D721Med (cell line): Measurements from ENCODE around the gene KSR1.

Experiments used
- DNase-seq: peaks from one replicate; pipeline ENCODE4 v3.0.0; 2011; ENCODE audit warnings: low spot score; ENCODE audit not compliant: insufficient read length
- FAIRE-seq: peaks from 2 replicates; lab custom pipeline; 2011; peaks lifted over from hg19 to GRCh38; lab: Jason Lieb, UNC
- CTCF ChIP-seq: IDR thresholded peaks from 2 replicates; pipeline ENCODE4 v1.5.1; 2012; ENCODE audit warnings: mild to moderate bottlenecking, control low read depth; ENCODE audit not compliant: insufficient read depth; ENCODE audit errors: missing control alignments

The KSR1 gene

GRCh38 chr17:27569884-27570577 lies 113.8 kb downstream of the KSR1 start:
- no peak for FAIRE-seq
- TF ChIP-seq CTCF, result no peak

GRCh38 chr17:27570578-27570914 lies 114.3 kb downstream of the KSR1 start:
- TF ChIP-seq CTCF, result no peak
- DNase-seq, result no peak
- FAIRE-seq, result no peak

More at GRCh38 chr17:27569884-27570577, 113.8 kb downstream of the KSR1 start:
- no peak for DNase-seq

GRCh38 chr17:27571563-27572352 lies 115.5 kb downstream of the KSR1 start:
- no peak for FAIRE-seq
- no peak for DNase-seq
- no peak for TF ChIP-seq CTCF

- FAIRE-seq, result no peak
- no peak for TF ChIP-seq CTCF
- no peak for DNase-seq
Observed at GRCh38 chr17:27572665-27573064, 116.4 kb downstream of the KSR1 start.

- FAIRE-seq (no peak), DNase-seq (no peak)
- TF ChIP-seq CTCF, result no peak
Observed at GRCh38 chr17:27573548-27573947, 117.3 kb downstream of the KSR1 start.

GRCh38 chr17:27573971-27574525 lies 117.8 kb downstream of the KSR1 start:
- DNase-seq, result no peak
- no peak for TF ChIP-seq CTCF
- no peak for FAIRE-seq
